ENCODE data around the gene MAP1B.
"Not testable (repeated sequence)": the region's sequence is repeated elsewhere in the genome, so short reads cannot be mapped to it uniquely, and the experiment has no call there.

MAP1B gene

GRCh38 chr5:72077390-72077789, 29.9 kb upstream of the MAP1B start:
- no peak for TF ChIP-seq CTCF (IDR thresholded peaks at IDR 0.05; ENCODE audit: insufficient read depth, low read depth, low read length, missing control alignments)
- DNase-seq (ENCODE audit: low read depth): no peak

GRCh38 chr5:72079288-72079687, 28.0 kb upstream of the MAP1B start:
- no peak for TF ChIP-seq CTCF (IDR thresholded peaks at IDR 0.05; ENCODE audit: insufficient read depth, low read depth, low read length, missing control alignments)
- DNase-seq (ENCODE audit: low read depth): no peak
- H3K4me3 ChIP-seq (ENCODE audit: low read depth, low read length): no peak overlapping the region

More at GRCh38 chr5:72077390-72077789, 29.9 kb upstream of the MAP1B start:
- no peak overlapping the region for H3K4me3 ChIP-seq (ENCODE audit: low read depth, low read length)

- no peak for TF ChIP-seq CTCF (IDR thresholded peaks at IDR 0.05; ENCODE audit: insufficient read depth, low read depth, low read length, missing control alignments)
- no peak for DNase-seq (ENCODE audit: low read depth)
- no peak overlapping the region for H3K4me3 ChIP-seq (ENCODE audit: low read depth, low read length)
Observed at GRCh38 chr5:72082048-72082447, 25.2 kb upstream of the MAP1B start.

DNA sequence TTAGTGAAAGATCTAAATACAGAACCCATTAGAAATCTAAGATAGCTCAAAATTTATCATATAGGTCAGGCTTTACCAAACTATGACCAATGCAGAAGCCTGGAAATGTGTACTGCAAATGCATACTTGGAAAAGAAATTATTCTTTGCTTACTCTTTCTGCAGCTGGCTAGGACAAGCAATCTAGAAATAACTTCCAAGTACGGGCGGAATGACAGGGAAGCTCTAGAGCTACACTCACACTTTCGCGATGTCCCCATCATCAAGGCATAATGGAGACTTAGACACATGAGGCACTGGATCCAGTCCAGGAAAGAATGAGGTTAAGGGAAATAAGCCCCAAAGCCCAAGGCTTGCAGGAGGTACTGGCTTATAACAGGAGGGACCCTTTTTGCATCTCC, 22.4 kb upstream of the MAP1B start:
- no peak overlapping the region for H3K4me3 ChIP-seq (ENCODE audit: low read depth, low read length)
- DNase-seq (ENCODE audit: low read depth): no peak
- TF ChIP-seq CTCF (IDR thresholded peaks at IDR 0.05; ENCODE audit: insufficient read depth, low read depth, low read length, missing control alignments): no peak

- H3K4me3 ChIP-seq (ENCODE audit: low read depth, low read length): no peak overlapping the region
- DNase-seq (ENCODE audit: low read depth): no peak
- no peak for TF ChIP-seq CTCF (IDR thresholded peaks at IDR 0.05; ENCODE audit: insufficient read depth, low read depth, low read length, missing control alignments)
Observed at GRCh38 chr5:72085319-72085718, 22.0 kb upstream of the MAP1B start.

DNA sequence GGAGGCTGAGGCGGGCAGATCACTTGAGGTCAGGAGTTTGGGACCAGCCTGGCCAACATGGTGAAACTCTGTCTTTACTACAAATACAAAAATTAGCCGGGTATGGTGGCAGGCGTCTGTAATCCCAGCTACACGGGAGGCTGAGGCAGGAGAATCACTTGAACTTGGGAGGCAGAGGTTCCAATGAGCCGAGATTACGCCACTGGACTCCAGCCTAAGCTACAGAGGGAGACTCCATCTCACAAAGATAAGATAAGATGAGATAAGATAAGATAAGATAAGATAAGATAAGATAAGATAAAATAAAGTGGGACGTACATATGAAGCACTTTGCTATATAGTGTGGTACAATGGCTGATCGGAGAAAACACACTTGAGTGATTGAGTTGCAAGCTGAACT, 17.6 kb upstream of the MAP1B start:
- DNase-seq (ENCODE audit: low read depth): not testable (repeated sequence)

GRCh38 chr5:72092074-72092473, 15.2 kb upstream of the MAP1B start:
- no peak for DNase-seq (ENCODE audit: low read depth)
- no peak overlapping the region for H3K4me3 ChIP-seq (ENCODE audit: low read depth, low read length)
- no peak for TF ChIP-seq CTCF (IDR thresholded peaks at IDR 0.05; ENCODE audit: insufficient read depth, low read depth, low read length, missing control alignments)

More for the DNA sequence above, 17.6 kb upstream of the MAP1B start:
- H3K4me3 ChIP-seq (ENCODE audit: low read depth, low read length): not testable (repeated sequence)
